Calu3 (cell line): ENCODE measurements around the gene STYXL2. TPM values are rescaled to one million over a fixed set of nuclear protein-coding genes. Genes with fewer than 3 reads are reported as not detected.

Source experiments
- BruUV-seq: library from RNA; stranded (reverse); fragments of 400-500 nt; replicated peaks from 2 replicates; lab custom pipeline; 2021; lab: Mats Ljungman, UMichigan
- CTCF ChIA-PET: fragments of 300-600 bp; sonication (Branson Sonifier 250); formaldehyde crosslinking; loops from one replicate; lab custom pipeline; 2022; ENCODE audit warnings: antibody characterized with exemption; lab: Charles Lee
- DNase-seq: peaks from one replicate; pipeline ENCODE4 v3.0.0; 2022
- H3K27ac Mint-ChIP-seq: one replicate; pipeline ENCODE4 v1.8.0; 2022; ENCODE audit warnings: mixed read lengths; ENCODE audit not compliant: unreplicated experiment
- H3K27me3 Mint-ChIP-seq: one replicate; pipeline ENCODE4 v1.8.0; 2022; ENCODE audit warnings: mixed read lengths; ENCODE audit not compliant: unreplicated experiment
- H3K36me3 Mint-ChIP-seq: one replicate; pipeline ENCODE4 v1.8.0; 2022; ENCODE audit warnings: mild to moderate bottlenecking, moderate library complexity, mixed read lengths; ENCODE audit not compliant: insufficient read depth, unreplicated experiment
- H3K4me1 Mint-ChIP-seq: one replicate; pipeline ENCODE4 v1.8.0; 2022; ENCODE audit warnings: mild to moderate bottlenecking, low read depth, mixed read lengths; ENCODE audit not compliant: unreplicated experiment
- H3K4me3 Mint-ChIP-seq: one replicate; pipeline ENCODE4 v1.8.0; 2022; ENCODE audit warnings: mild to moderate bottlenecking, low read depth, moderate library complexity, mixed read lengths; ENCODE audit not compliant: unreplicated experiment
- H3K9me3 Mint-ChIP-seq: one replicate; pipeline ENCODE4 v1.8.0; 2022; ENCODE audit warnings: low read depth, mixed read lengths; ENCODE audit not compliant: unreplicated experiment
- intact Hi-C: fragments of 100-400 bp; cut with micrococcal nuclease; formaldehyde crosslinking; loops from one replicate; pipeline ENCODE4 v1.10.0; 2022; ENCODE audit not compliant: unreplicated experiment
- total RNA-seq: library from RNA; stranded (reverse); gene quantifications from 2 replicates; pipeline ENCODE4 v1.2.3, GENCODE V29; 2022
- TF ChIP-seq, protein P1 (sequence below): fragments of 200-600 bp; IDR thresholded peaks from one replicate; pipeline ENCODE4 v1.8.0; 2022; ENCODE audit warnings: antibody characterized with exemption; ENCODE audit not compliant: unreplicated experiment

STYXL2 gene
- total RNA-seq, 1 experiment from 2014 or later = not detected

- Mint-ChIP-seq H3K4me3 (no peak overlapping the region), H3K27ac (no peak overlapping the region), H3K4me1 (peaks cover 5% of the 10 kb centered on the region), H3K27me3 (peaks cover 12% of the 10 kb centered on the region), H3K36me3 (no peaks in the 10 kb centered on the region), H3K9me3 (no peaks in the 10 kb centered on the region)
- intact Hi-C loops = no loop called here
- no peak for DNase-seq
- BruUV-seq = no TSS peak
- CTCF ChIA-PET = no interaction called here
- TF ChIP-seq, protein P1, sequence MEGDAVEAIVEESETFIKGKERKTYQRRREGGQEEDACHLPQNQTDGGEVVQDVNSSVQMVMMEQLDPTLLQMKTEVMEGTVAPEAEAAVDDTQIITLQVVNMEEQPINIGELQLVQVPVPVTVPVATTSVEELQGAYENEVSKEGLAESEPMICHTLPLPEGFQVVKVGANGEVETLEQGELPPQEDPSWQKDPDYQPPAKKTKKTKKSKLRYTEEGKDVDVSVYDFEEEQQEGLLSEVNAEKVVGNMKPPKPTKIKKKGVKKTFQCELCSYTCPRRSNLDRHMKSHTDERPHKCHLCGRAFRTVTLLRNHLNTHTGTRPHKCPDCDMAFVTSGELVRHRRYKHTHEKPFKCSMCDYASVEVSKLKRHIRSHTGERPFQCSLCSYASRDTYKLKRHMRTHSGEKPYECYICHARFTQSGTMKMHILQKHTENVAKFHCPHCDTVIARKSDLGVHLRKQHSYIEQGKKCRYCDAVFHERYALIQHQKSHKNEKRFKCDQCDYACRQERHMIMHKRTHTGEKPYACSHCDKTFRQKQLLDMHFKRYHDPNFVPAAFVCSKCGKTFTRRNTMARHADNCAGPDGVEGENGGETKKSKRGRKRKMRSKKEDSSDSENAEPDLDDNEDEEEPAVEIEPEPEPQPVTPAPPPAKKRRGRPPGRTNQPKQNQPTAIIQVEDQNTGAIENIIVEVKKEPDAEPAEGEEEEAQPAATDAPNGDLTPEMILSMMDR = no peak
Observed at GRCh38 chr1:167114725-167115124, 20.9 kb downstream of the STYXL2 start.

- Mint-ChIP-seq H3K4me3 (no peak overlapping the region), H3K27me3 (peaks cover 12% of the 10 kb centered on the region), H3K4me1 (peaks cover 11% of the 10 kb centered on the region), H3K27ac (no peak overlapping the region), H3K9me3 (no peaks in the 10 kb centered on the region), H3K36me3 (no peaks in the 10 kb centered on the region)
- BruUV-seq = no TSS peak
- intact Hi-C loops = no loop called here
- TF ChIP-seq, protein P1 = no peak
- CTCF ChIA-PET = no interaction called here
- DNase-seq = no peak
Observed at GRCh38 chr1:167115655-167116054, 21.8 kb downstream of the STYXL2 start.

DNA sequence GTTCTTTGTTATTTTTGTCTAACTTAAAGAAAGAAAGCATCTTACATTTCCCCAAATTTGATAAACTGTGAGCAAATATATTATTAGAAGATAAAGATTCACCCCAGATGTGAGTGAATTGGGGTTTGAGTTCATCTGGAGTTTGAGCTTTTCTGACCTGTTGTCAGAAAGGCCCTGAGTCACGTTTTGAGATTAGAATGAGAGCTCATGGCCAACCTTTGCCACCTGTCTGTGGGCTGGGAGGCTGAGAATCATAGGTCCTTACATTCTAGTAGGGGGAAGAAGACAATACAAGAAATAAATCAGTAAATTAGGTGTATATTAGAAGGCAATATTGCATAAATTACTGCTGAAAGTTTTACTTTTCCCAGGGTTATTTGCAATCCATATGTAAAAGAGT lies 22.3 kb downstream of the STYXL2 start:
- DNase-seq = no peak
- intact Hi-C loops = no loop called here
- H3K9me3 Mint-ChIP-seq = no peaks in the 10 kb centered on the region
- H3K27me3 Mint-ChIP-seq = peaks cover 12% of the 10 kb centered on the region
- H3K4me3 Mint-ChIP-seq = no peak overlapping the region
- no TSS peak for BruUV-seq
- H3K36me3 Mint-ChIP-seq = peaks cover 2% of the 10 kb centered on the region
- CTCF ChIA-PET = no interaction called here
- peaks cover 13% of the 10 kb centered on the region for H3K4me1 Mint-ChIP-seq
- TF ChIP-seq, protein P1 = no peak
- H3K27ac Mint-ChIP-seq = no peak overlapping the region

DNA sequence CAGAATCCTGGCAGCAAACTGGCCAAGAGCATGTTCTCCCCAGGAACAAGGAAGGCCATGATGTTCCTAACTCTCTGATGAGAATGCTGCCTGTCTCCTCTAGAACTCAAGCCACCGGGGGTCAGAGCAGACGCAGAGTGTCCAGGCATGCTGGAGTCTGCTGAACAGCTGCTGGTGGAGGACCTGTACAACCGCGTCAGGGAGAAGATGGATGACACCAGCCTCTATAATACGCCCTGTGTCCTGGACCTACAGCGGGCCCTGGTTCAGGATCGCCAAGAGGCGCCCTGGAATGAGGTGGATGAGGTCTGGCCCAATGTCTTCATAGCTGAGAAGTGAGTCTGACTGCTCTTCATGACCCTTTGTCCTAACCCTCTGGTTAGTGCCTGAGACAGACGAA lies 23.4 kb downstream of the STYXL2 start:
- H3K27ac Mint-ChIP-seq = no peak overlapping the region
- peaks cover 12% of the 10 kb centered on the region for H3K27me3 Mint-ChIP-seq
- CTCF ChIA-PET = no interaction called here
- no peaks in the 10 kb centered on the region for H3K9me3 Mint-ChIP-seq
- no peak for DNase-seq
- intact Hi-C loops = no loop called here
- no TSS peak for BruUV-seq
- no peak overlapping the region for H3K4me3 Mint-ChIP-seq
- TF ChIP-seq, protein P1 = no peak
- H3K36me3 Mint-ChIP-seq = peaks cover 6% of the 10 kb centered on the region
- peaks cover 24% of the 10 kb centered on the region for H3K4me1 Mint-ChIP-seq
